NB4 (cell line): ENCODE measurements around the gene SRGAP1.

Source experiments
- DNase-seq: peaks from one replicate; pipeline ENCODE4 v3.0.0; 2010; ENCODE audit warnings: low read depth
- H3K4me3 ChIP-seq: one replicate; pipeline ENCODE4 v1.5.1; 2011; ENCODE audit warnings: mild to moderate bottlenecking, low read depth, low read length, moderate library complexity
- MYC ChIP-seq: IDR thresholded peaks from 2 replicates; pipeline ENCODE4 v1.6.1; 2011; ENCODE audit warnings: low read depth, low read length
- POLR2A ChIP-seq: IDR thresholded peaks from 2 replicates; pipeline ENCODE4 v1.6.1; 2011; ENCODE audit warnings: mild to moderate bottlenecking; ENCODE audit not compliant: insufficient read length; ENCODE audit errors: extremely low read depth
- TF ChIP-seq, protein P1 (sequence below): IDR thresholded peaks from 2 replicates; pipeline ENCODE4 v1.6.1; 2011; ENCODE audit warnings: low read depth, low read length
- TF ChIP-seq, protein P2 (sequence below): IDR thresholded peaks from one replicate; pipeline ENCODE4 v1.5.1; 2012; ENCODE audit warnings: low read depth, low read length

SRGAP1 gene

GRCh38 chr12:63961543-63961942 is 117.0 kb downstream of the SRGAP1 start:
- no peak overlapping the region for H3K4me3 ChIP-seq
- DNase-seq: no peak
- TF ChIP-seq, protein P1, sequence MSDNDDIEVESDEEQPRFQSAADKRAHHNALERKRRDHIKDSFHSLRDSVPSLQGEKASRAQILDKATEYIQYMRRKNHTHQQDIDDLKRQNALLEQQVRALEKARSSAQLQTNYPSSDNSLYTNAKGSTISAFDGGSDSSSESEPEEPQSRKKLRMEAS: no peak
- TF ChIP-seq POLR2A (no peak), MYC (no peak)
- TF ChIP-seq, protein P2, sequence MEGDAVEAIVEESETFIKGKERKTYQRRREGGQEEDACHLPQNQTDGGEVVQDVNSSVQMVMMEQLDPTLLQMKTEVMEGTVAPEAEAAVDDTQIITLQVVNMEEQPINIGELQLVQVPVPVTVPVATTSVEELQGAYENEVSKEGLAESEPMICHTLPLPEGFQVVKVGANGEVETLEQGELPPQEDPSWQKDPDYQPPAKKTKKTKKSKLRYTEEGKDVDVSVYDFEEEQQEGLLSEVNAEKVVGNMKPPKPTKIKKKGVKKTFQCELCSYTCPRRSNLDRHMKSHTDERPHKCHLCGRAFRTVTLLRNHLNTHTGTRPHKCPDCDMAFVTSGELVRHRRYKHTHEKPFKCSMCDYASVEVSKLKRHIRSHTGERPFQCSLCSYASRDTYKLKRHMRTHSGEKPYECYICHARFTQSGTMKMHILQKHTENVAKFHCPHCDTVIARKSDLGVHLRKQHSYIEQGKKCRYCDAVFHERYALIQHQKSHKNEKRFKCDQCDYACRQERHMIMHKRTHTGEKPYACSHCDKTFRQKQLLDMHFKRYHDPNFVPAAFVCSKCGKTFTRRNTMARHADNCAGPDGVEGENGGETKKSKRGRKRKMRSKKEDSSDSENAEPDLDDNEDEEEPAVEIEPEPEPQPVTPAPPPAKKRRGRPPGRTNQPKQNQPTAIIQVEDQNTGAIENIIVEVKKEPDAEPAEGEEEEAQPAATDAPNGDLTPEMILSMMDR: no peak

- TF ChIP-seq MYC (no peak), POLR2A (no peak)
- TF ChIP-seq, protein P1: no peak
- DNase-seq: no peak
- no peak overlapping the region for H3K4me3 ChIP-seq
Observed at GRCh38 chr12:63963868-63964267, 119.4 kb downstream of the SRGAP1 start.

DNA sequence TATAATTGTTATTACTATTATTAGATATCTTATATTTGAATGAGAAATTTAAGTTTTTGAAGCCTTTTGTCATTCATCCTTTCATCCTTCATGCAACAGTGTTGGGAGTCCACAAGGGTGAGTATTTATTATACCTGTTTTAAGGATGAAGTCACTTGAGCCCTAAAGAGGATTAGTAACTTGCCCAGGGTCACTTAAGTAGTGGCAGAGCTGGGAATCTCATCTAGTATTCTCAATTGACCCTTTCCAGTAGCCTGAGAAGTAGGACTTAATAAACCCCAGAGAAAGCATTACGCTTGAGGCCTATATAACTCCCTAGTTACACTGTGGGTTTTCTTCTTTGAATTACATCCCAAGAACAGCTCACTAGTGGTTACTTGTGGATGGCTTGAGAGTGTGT is 119.8 kb downstream of the SRGAP1 start:
- H3K4me3 ChIP-seq: no peak overlapping the region
- TF ChIP-seq, protein P2: no peak
- TF ChIP-seq MYC (no peak), POLR2A (no peak)
- TF ChIP-seq, protein P1: no peak
- DNase-seq: no peak

- H3K4me3 ChIP-seq: no peak overlapping the region
- DNase-seq: no peak
- TF ChIP-seq, protein P1: no peak
- TF ChIP-seq, protein P2: no peak
- TF ChIP-seq POLR2A: no peak
- TF ChIP-seq MYC: no peak
Observed at GRCh38 chr12:63965936-63966605, 121.6 kb downstream of the SRGAP1 start.

- no peak overlapping the region for H3K4me3 ChIP-seq
- TF ChIP-seq MYC (no peak), POLR2A (no peak)
- TF ChIP-seq, protein P1: no peak
- TF ChIP-seq, protein P2: no peak
- no peak for DNase-seq
Observed at GRCh38 chr12:63966606-63966975, 122.1 kb downstream of the SRGAP1 start.

- TF ChIP-seq, protein P2: no peak
- TF ChIP-seq, protein P1: no peak
- TF ChIP-seq MYC (no peak), POLR2A (no peak)
- DNase-seq: no peak
- no peak overlapping the region for H3K4me3 ChIP-seq
Observed at GRCh38 chr12:63967358-63968145, 123.1 kb downstream of the SRGAP1 start.
